GM23248 (cell line): ENCODE results near the gene TAOK3. TPM values are rescaled to one million over a fixed set of nuclear protein-coding genes. Genes with fewer than 3 reads are reported as not detected.

Experiments used
- DNase-seq: peaks from one replicate; pipeline ENCODE4 v3.0.0-alpha.2; 2015
- H2AFZ ChIP-seq: fragments of 200-600 bp; sonication (generic); 2 replicates; pipeline ENCODE4 v1.6.1; 2016; ENCODE audit warnings: antibody characterized with exemption
- H3F3A ChIP-seq: fragments of 200-600 bp; sonication (generic); 2 replicates; pipeline ENCODE4 v1.6.1; 2016; ENCODE audit warnings: mild to moderate bottlenecking, antibody characterized with exemption, mixed run types; ENCODE audit not compliant: insufficient read depth
- H3K27ac ChIP-seq: fragments of 200-600 bp; sonication (generic); 2 replicates; pipeline ENCODE4 v1.5.1; 2016; ENCODE audit warnings: mild to moderate bottlenecking
- H3K27me3 ChIP-seq: fragments of 200-600 bp; sonication (generic); replicated peaks from 2 replicates; pipeline ENCODE4 v1.6.1; 2016; ENCODE audit warnings: mild to moderate bottlenecking; ENCODE audit not compliant: insufficient read depth
- H3K36me3 ChIP-seq: fragments of 200-600 bp; sonication (generic); 2 replicates; pipeline ENCODE4 v1.6.1; 2016; ENCODE audit warnings: low read depth, mild to moderate bottlenecking
- H3K4me1 ChIP-seq: fragments of 200-600 bp; sonication (generic); 2 replicates; pipeline ENCODE4 v1.6.1; 2016; ENCODE audit warnings: mild to moderate bottlenecking; ENCODE audit not compliant: insufficient read depth
- H3K4me2 ChIP-seq: fragments of 200-600 bp; sonication (generic); one replicate; pipeline ENCODE4 v1.6.1; 2016; ENCODE audit warnings: mild to moderate bottlenecking; ENCODE audit not compliant: unreplicated experiment
- H3K4me3 ChIP-seq: fragments of 200-600 bp; sonication (generic); 2 replicates; pipeline ENCODE4 v1.5.1; 2016; ENCODE audit warnings: mild to moderate bottlenecking
- H3K79me2 ChIP-seq: fragments of 200-600 bp; sonication (generic); 2 replicates; pipeline ENCODE4 v1.6.1; 2016; ENCODE audit warnings: mild to moderate bottlenecking; ENCODE audit not compliant: insufficient read depth
- H3K9ac ChIP-seq: fragments of 200-600 bp; sonication (generic); 2 replicates; pipeline ENCODE4 v1.6.1; 2016; ENCODE audit warnings: mild to moderate bottlenecking
- H3K9me2 ChIP-seq: fragments of 200-600 bp; sonication (generic); 2 replicates; pipeline ENCODE4 v1.6.1; 2016; ENCODE audit warnings: mixed run types, mild to moderate bottlenecking, moderate library complexity; ENCODE audit not compliant: insufficient read depth
- H3K9me3 ChIP-seq: fragments of 200-600 bp; sonication (generic); one replicate; pipeline ENCODE4 v1.6.1; 2017; ENCODE audit warnings: low read depth
- H4K20me1 ChIP-seq: fragments of 200-600 bp; sonication (generic); 2 replicates; pipeline ENCODE4 v1.6.0; 2016; ENCODE audit not compliant: insufficient read depth
- EZH2 ChIP-seq: fragments of 200-600 bp; sonication (generic); IDR thresholded peaks from 2 replicates; pipeline ENCODE4 v1.6.1; 2018; ENCODE audit warnings: antibody characterized with exemption, mild to moderate bottlenecking; ENCODE audit not compliant: insufficient read depth, poor library complexity, severe bottlenecking
- EZH2phosphoT487 ChIP-seq: fragments of 200-600 bp; sonication (generic); IDR thresholded peaks from 2 replicates; pipeline ENCODE4 v1.6.1; 2018; ENCODE audit warnings: antibody characterized with exemption, moderate library complexity, mild to moderate bottlenecking, low read depth; ENCODE audit not compliant: insufficient read depth
- WGBS, 2 experiments: methylation state at CpG; one replicate each; pipeline ENCODE4 v1.1.6; 2015 to 2017; ENCODE audit warnings: low lambda C conversion rate in 2 of 2, low coverage in 1 of 2; ENCODE audit errors: missing lambda C conversion rate in 2 of 2; 5-methylcytosine and 5-hydroxymethylcytosine counted together
- in situ Hi-C: fragments of 300-500 bp; cut with MboI; formaldehyde crosslinking; loops from 2 replicates; pipeline ENCODE4 v1.15.0; 2020
- polyA plus RNA-seq: library from polyadenylated mRNA; unstranded; fragments of >200 nt; fragmentation: Nextera tagmentation; extraction: Ambion mirVana; gene quantifications from 2 replicates; pipeline ENCODE4 v1.2.1, GENCODE V29; 2016
- total RNA-seq: library from RNA; depleted of rRNA; stranded (reverse); fragments of >200 nt; shearing (Covaris generic); gene quantifications from 2 replicates; pipeline ENCODE4 v1.2.3, GENCODE V29; 2014

TAOK3 gene
- total and polyA plus RNA-seq, 2 experiments from 2014 or later: 17.8 to 49.8 TPM

- DNase-seq: no peak
- Histone ChIP-seq H2AFZ (no peak overlapping the region), H3K4me2 (no peak overlapping the region), H3F3A (peaks cover 12% of the 10 kb centered on the region; the same call in 1 of the 2 replicates), H3K27ac (no peak overlapping the region), H3K4me3 (no peak overlapping the region), H3K79me2 (no peaks in the 10 kb centered on the region), H3K9me2 (no peaks in the 10 kb centered on the region), H3K27me3 (no peaks in the 10 kb centered on the region), H3K36me3 (peaks cover 5% of the 10 kb centered on the region; the same call in 1 of the 2 replicates), H3K9me3 (no peaks in the 10 kb centered on the region), H4K20me1 (no peaks in the 10 kb centered on the region), H3K4me1 (no peaks in the 10 kb centered on the region), H3K9ac (no peak overlapping the region)
- 85 to 87% methylated on average over 5 of the region's 5 CpGs for WGBS, 2 experiments
- in situ Hi-C loops: no loop called here
- TF ChIP-seq EZH2phosphoT487 (no peak), EZH2 (no peak)
These were observed 221.0 kb downstream of the TAOK3 start for GRCh38 chr12:118151755-118152154.

GRCh38 chr12:118150625-118151024, 222.1 kb downstream of the TAOK3 start:
- H4K20me1 ChIP-seq: no peaks in the 10 kb centered on the region
- 50 to 59% methylated on average over 7 of the region's 7 CpGs for WGBS, 2 experiments
- no peak overlapping the region for H3K4me3 ChIP-seq
- no peak overlapping the region for H3K27ac ChIP-seq
- H3K79me2 ChIP-seq: no peaks in the 10 kb centered on the region
- H3K9ac ChIP-seq: no peak overlapping the region
- no peak for DNase-seq
- H2AFZ ChIP-seq: no peak overlapping the region
- H3K4me1 ChIP-seq: no peaks in the 10 kb centered on the region
- H3K27me3 ChIP-seq: no peaks in the 10 kb centered on the region
- no peak for TF ChIP-seq EZH2
- in situ Hi-C loops: no loop called here
- H3K9me2 ChIP-seq: no peaks in the 10 kb centered on the region
- peaks cover 12% of the 10 kb centered on the region; the same call in 1 of the 2 replicates for H3F3A ChIP-seq
- H3K4me2 ChIP-seq: no peak overlapping the region
- no peaks in the 10 kb centered on the region for H3K9me3 ChIP-seq
- peaks cover 11% of the 10 kb centered on the region; the same call in 1 of the 2 replicates for H3K36me3 ChIP-seq

GRCh38 chr12:118148287-118148686, 224.4 kb downstream of the TAOK3 start:
- H2AFZ ChIP-seq: no peak overlapping the region
- H3K4me2 ChIP-seq: no peak overlapping the region
- H3K27me3 ChIP-seq: no peaks in the 10 kb centered on the region
- in situ Hi-C loops: loop anchor here (25.0 kb wide), 1 partner anchor 261 kb away; no protein-coding TSS in a partner anchor
- WGBS, 2 experiments: 84 to 88% methylated on average over 5 of the region's 5 CpGs
- no peak overlapping the region for H3K9ac ChIP-seq
- H3F3A ChIP-seq: peaks cover 12% of the 10 kb centered on the region
- DNase-seq: no peak
- peaks cover 15% of the 10 kb centered on the region; the same call in 1 of the 2 replicates for H3K36me3 ChIP-seq
- H3K79me2 ChIP-seq: peaks cover 8% of the 10 kb centered on the region
- H4K20me1 ChIP-seq: no peaks in the 10 kb centered on the region
- H3K9me2 ChIP-seq: no peaks in the 10 kb centered on the region
- H3K27ac ChIP-seq: no peak overlapping the region
- no peak overlapping the region for H3K4me3 ChIP-seq
- no peaks in the 10 kb centered on the region for H3K9me3 ChIP-seq
- TF ChIP-seq EZH2phosphoT487 (no peak), EZH2 (no peak)
- no peaks in the 10 kb centered on the region for H3K4me1 ChIP-seq

- Histone ChIP-seq H3K36me3 (peaks cover 28% of the 10 kb centered on the region; the same call in 1 of the 2 replicates), H3K4me3 (no peak overlapping the region), H3K79me2 (peaks cover 18% of the 10 kb centered on the region), H3K4me1 (no peaks in the 10 kb centered on the region), H3K9ac (no peak overlapping the region), H3K27me3 (no peaks in the 10 kb centered on the region), H3F3A (peaks cover 9% of the 10 kb centered on the region), H3K9me3 (no peaks in the 10 kb centered on the region), H4K20me1 (no peaks in the 10 kb centered on the region), H3K4me2 (no peak overlapping the region), H2AFZ (no peak overlapping the region), H3K9me2 (no peaks in the 10 kb centered on the region), H3K27ac (no peak overlapping the region)
- WGBS, 2 experiments: 91% methylated on average over 9 of the region's 9 CpGs
- DNase-seq: no peak
- in situ Hi-C loops: loop anchor here (25.0 kb wide), 1 partner anchor 258 kb away; no protein-coding TSS in a partner anchor
- TF ChIP-seq EZH2phosphoT487 (no peak), EZH2 (no peak)
These were observed 226.9 kb downstream of the TAOK3 start for GRCh38 chr12:118145798-118146156.
